EH (cell line): Measurements from ENCODE around the gene IGF2R.
"Not testable (repeated sequence)": the region's sequence is repeated elsewhere in the genome, so short reads cannot be mapped to it uniquely, and the experiment has no call there.

ENCODE experiments used
- DNase-seq: peaks from one replicate; pipeline ENCODE4 v3.0.0-alpha.2; 2015; ENCODE audit warnings: low read depth

IGF2R gene

DNA sequence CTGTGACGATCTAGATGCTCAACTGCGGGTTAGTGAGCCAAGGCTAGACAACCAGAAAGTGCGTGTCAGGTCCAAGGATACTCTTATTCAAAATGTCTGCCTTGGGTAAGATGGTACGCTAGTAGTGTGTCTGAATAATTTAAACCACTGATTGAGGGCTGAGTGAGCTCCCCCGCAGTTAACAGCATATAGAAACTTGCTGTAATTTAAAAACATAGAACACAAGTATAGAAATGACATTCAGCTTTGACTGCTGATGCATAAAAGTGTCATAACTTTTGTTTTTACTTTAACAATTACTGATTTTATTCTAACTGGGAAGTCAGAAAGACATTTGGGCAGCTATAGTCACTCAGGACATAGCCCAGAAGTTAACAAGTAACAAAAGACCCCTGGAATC lies 107.1 kb downstream of the IGF2R start:
- no peak for DNase-seq

- DNase-seq, result no peak
Measured at GRCh38 chr6:160077024-160077423, 108.1 kb downstream of the IGF2R start.

DNA sequence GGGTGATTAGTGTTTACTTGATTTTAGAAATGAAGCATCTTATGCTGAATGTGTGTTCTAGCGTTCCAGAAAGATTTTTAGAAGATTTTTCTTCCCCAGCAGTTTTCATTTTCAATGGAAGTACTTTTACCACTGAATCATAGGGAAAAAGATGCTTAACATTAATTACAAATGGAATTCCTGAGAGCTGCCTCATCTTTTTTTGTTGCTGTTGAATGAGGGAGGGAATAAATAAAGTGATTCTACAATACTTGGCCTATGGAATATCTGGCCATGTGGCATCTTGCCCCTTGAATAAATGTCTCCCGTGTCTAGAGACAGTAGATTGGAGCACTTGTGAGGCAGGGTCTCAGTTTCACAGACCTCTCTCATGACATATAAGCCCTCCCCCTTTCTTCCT lies 108.6 kb downstream of the IGF2R start:
- peak; percentile 68 for DNase-seq

GRCh38 chr6:160078883-160079685 lies 110.2 kb downstream of the IGF2R start:
- DNase-seq, result no peak

GRCh38 chr6:160079686-160080043 lies 110.8 kb downstream of the IGF2R start:
- DNase-seq, result no peak

DNA sequence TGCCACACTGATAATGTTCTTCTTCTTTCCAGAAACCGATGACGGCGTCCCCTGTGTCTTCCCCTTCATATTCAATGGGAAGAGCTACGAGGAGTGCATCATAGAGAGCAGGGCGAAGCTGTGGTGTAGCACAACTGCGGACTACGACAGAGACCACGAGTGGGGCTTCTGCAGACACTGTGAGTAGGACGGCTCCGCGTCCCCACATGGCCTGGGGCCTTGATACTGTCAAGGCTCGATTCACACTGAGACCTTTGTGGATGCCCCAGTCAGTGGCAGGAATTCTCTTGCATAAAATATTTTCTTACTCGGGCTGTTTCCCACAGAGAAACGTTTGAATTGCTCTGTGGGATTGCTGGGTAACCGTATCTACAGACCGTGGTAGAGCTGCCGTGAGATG lies 111.2 kb downstream of the IGF2R start:
- DNase-seq, result no peak

- DNase-seq, result no peak
Measured at GRCh38 chr6:160081398-160081797, 112.5 kb downstream of the IGF2R start.

GRCh38 chr6:160082627-160083026 lies 113.7 kb downstream of the IGF2R start:
- no peak for DNase-seq

GRCh38 chr6:160084198-160084776 lies 115.4 kb downstream of the IGF2R start:
- no peak for DNase-seq

- DNase-seq, result no peak
Measured at GRCh38 chr6:160085226-160085625, 116.3 kb downstream of the IGF2R start.

GRCh38 chr6:160085713-160086505 lies 117.0 kb downstream of the IGF2R start:
- DNase-seq, result no peak

GRCh38 chr6:160086754-160087153 lies 117.9 kb downstream of the IGF2R start:
- no peak for DNase-seq

- DNase-seq, result peak; percentile 88
Measured at GRCh38 chr6:160088069-160088783, 119.3 kb downstream of the IGF2R start.

DNA sequence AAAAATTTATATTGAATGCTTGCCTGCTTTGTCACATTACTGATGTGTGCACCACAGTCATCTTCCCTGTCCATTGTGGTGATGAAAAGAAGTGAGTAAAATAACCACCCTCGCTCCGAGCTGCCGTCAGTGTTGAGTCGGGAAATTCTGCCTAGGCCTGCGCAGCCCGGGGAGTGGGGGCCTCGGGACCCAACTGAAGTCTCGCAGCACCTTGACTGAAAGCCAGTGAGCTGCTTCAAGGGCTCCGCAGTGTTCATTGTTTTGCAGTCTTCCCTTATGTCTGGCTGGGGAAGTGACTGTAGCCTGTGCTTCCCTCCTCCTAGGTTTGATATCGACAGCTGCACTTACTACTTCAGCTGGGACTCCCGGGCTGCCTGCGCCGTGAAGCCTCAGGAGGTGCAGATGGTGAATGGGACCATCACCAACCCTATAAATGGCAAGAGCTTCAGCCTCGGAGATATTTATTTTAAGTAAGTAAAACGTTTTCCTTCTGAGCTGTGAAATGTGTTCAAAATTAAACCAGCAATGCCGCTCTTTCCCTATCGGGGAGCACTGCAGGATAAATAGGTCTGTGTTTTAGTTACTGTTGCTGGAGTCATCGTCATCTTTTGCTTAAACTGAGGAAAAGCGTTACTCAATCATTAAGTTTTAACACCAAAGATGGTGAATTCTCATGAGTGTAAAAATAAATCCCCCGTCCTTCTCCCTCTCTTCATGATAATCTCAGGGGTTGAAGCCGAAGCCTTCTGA lies 120.1 kb downstream of the IGF2R start:
- DNase-seq, result no peak

GRCh38 chr6:160089534-160089897 lies 120.6 kb downstream of the IGF2R start:
- DNase-seq, result no peak

DNA sequence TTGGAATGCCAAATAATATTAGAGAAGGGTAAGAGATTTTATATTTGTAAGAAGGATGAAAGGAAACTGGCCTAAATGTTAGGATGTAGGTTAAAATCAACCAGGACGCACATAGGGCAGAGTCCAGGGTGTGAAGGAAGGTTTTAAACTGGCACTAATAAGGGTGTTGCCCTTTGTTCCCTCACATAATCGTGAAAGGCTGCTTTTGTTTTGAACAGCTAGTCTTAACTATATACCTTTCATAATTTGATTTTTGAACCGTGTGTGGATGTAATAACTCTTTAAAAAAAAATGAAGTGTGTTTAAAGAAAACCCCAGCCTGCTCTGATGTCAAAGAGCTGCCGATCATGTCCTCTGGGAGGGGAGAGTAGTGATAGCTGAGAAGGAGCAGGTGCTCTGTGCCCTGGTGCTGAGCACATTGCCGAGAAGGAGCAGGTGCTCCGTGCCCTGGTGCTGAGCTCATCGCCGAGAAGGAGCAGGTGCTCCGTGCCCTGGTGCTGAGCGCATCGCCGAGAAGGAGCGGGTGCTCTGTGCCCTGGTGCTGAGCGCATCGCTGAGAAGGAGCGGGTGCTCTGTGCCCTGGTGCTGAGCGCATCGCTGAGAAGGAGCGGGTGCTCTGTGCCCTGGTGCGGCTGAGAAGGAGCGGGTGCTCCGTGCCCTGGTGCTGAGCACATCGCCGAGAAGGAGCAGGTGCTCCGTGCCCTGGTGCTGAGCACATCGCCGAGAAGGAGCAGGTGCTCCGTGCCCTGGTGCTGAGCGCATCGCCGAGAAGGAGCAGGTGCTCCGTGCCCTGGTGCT lies 121.8 kb downstream of the IGF2R start:
- not testable (repeated sequence) for DNase-seq

DNA sequence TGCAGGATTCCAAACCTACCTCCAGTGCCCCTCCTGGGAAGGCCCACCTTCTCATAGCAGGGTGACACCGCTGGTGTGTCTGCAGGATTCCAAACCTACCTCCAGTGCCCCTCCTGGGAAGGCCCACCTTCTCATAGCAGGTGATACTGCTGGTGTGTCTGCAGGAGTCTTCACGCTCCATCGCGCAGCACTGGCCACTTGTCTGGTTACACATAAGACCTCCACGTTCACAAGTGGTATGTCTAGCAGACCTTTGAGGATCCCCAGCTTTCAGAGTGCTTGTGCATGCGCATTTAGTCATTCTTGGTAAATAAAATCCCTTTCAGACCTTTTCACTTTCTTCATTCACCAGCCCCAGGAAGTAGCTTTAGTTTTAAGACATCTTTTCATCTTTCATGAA lies 123.3 kb downstream of the IGF2R start:
- not testable (repeated sequence) for DNase-seq

DNA sequence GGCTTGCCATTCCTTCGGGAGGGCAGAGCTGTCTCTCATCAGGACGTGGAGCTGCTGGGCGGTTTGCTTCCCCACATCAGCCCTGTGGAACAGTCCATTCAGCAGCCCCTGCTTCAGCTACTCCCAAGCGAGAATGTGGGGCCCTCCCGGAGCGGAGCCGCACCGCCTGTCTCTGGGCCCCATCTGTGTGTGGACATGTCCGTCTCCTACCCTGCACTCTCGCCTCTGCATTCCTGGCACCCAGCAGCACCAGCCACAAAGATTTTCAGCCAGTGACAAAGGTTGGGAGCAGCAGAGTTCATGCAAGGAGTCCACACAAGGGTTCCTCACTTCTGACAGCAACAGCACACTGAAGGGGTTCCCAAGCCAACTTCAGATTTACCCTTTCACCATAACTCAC lies 123.7 kb downstream of the IGF2R start:
- DNase-seq, result no peak

DNA sequence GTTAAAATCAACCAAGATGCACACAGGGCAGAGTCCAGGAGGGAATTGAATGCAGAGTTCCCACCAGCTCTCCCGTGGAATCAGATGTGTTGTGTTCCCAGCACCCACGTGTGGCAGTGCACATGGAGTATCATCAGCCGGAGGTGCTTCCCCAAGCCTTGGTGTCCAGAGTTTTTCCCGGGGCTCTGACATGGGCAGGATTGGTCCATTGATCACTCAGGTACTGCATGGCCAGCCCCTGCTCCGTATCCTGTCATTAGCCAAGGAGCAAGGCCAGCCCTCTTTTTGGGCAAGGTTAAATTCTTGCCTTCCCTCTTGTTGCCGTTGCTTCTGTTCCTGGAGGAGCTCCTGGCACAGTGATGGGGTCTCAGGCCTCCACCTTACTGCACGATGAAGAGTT lies 124.2 kb downstream of the IGF2R start:
- DNase-seq, result no peak

- DNase-seq, result no peak
Measured at GRCh38 chr6:160093946-160094345, 125.1 kb downstream of the IGF2R start.
